ENCODE measurements around the gene PRR33.

DNA sequence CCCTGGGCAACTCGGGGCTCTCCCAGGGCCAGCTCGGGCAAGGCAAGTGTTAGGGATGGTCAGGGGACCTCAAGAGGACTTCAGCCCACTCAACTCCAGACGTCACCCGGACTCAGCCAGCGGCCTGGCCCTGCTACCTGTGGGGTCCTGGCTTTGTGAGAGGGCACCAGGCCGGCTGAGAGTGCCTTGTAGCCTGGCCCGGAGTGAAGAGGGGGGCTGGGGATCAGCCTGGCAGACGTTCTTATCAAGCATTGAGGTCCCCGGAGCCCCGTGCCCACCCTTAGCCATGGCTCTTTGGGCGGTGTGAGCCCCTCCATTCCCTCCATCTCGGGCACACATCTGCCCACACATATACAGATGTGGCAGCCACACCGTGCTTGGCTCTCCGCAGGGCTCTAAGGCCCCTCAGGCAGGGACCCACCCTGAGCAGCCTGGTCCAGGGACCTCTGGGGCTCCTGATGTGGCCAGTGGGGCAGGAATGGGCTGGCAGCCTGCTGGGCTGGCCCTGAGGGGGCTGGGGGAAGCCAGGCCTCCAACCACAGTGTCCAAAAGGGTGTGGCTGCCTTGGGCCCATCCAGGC is 23.5 kb downstream of the PRR33 start:
- TF ChIP-seq, protein P1, sequence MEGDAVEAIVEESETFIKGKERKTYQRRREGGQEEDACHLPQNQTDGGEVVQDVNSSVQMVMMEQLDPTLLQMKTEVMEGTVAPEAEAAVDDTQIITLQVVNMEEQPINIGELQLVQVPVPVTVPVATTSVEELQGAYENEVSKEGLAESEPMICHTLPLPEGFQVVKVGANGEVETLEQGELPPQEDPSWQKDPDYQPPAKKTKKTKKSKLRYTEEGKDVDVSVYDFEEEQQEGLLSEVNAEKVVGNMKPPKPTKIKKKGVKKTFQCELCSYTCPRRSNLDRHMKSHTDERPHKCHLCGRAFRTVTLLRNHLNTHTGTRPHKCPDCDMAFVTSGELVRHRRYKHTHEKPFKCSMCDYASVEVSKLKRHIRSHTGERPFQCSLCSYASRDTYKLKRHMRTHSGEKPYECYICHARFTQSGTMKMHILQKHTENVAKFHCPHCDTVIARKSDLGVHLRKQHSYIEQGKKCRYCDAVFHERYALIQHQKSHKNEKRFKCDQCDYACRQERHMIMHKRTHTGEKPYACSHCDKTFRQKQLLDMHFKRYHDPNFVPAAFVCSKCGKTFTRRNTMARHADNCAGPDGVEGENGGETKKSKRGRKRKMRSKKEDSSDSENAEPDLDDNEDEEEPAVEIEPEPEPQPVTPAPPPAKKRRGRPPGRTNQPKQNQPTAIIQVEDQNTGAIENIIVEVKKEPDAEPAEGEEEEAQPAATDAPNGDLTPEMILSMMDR (IDR thresholded peaks at IDR 0.05) = no peak
- TF ChIP-seq POLR2A (IDR thresholded peaks at IDR 0.05) = no peak

All from heart left ventricle (tissue), 13 donors.